Activated naive CD8-positive, alpha-beta T cell treated with anti-CD3 and anti-CD28 coated beads, Interleukin-2, amount 10 ng/mL, durations not matched to agents 7 days and 5 days (primary cell): ENCODE results near the gene CTSC. TPM values are rescaled to one million over a fixed set of nuclear protein-coding genes. Genes with fewer than 3 reads are reported as not detected.

ENCODE experiments used
- ATAC-seq: fragments of 150-1000 bp; cut with Tn5 transposase; one replicate; pipeline ENCODE4 v1.10.0; 2021; ENCODE audit warnings: low read depth, moderate library complexity
- POLR2A ChIA-PET: fragments of 350-600 bp; sonication (Branson Sonifier 250); formaldehyde crosslinking; loops from one replicate; lab custom pipeline; 2021; ENCODE audit warnings: antibody characterized with exemption; lab: Charles Lee
- DNase-seq: peaks from one replicate; pipeline ENCODE4 v3.0.0; 2021
- H3K27ac Mint-ChIP-seq: one replicate; pipeline ENCODE4 v1.8.0; 2022; ENCODE audit warnings: mild to moderate bottlenecking, mixed read lengths
- H3K27me3 Mint-ChIP-seq: one replicate; pipeline ENCODE4 v1.8.0; 2022; ENCODE audit warnings: mild to moderate bottlenecking, moderate library complexity, mixed read lengths
- H3K36me3 Mint-ChIP-seq: one replicate; pipeline ENCODE4 v1.8.0; 2021; ENCODE audit warnings: mild to moderate bottlenecking, mixed read lengths
- H3K4me1 Mint-ChIP-seq: one replicate; pipeline ENCODE4 v1.8.0; 2021; ENCODE audit warnings: mixed read lengths
- H3K4me3 Mint-ChIP-seq: one replicate; pipeline ENCODE4 v1.8.0; 2022; ENCODE audit warnings: mild to moderate bottlenecking, moderate library complexity, mixed read lengths
- H3K9me3 Mint-ChIP-seq: one replicate; pipeline ENCODE4 v1.8.0; 2021; ENCODE audit warnings: mixed read lengths
- total RNA-seq, 2 experiments: library from RNA; stranded (reverse); gene quantifications; one replicate each; pipeline ENCODE4 v1.2.3, GENCODE V29; 2021

CTSC gene
- total RNA-seq, 2 experiments from 2014 or later: 131 to 134 TPM

GRCh38 chr11:88306785-88307184 lies 30.8 kb downstream of the CTSC start:
- Mint-ChIP-seq H3K4me3 (no peak overlapping the region), H3K4me1 (peaks cover 10% of the 10 kb centered on the region), H3K36me3 (peaks cover 75% of the 10 kb centered on the region)

GRCh38 chr11:88305430-88305829 lies 32.1 kb downstream of the CTSC start:
- Mint-ChIP-seq H3K27me3 (no peaks in the 10 kb centered on the region), H3K27ac (no peak overlapping the region), H3K4me1 (peaks cover 18% of the 10 kb centered on the region), H3K9me3 (peaks cover 2% of the 10 kb centered on the region), H3K36me3 (peaks cover 76% of the 10 kb centered on the region), H3K4me3 (no peak overlapping the region)
- POLR2A ChIA-PET: interaction anchor here (1.0 kb wide), 1 partner anchor 24 kb away, joined by 3 read pairs; no protein-coding TSS in a partner anchor
- DNase-seq: no peak
- no peak for ATAC-seq

More at GRCh38 chr11:88306785-88307184, 30.8 kb downstream of the CTSC start:
- Mint-ChIP-seq H3K27ac (no peak overlapping the region), H3K27me3 (no peaks in the 10 kb centered on the region), H3K9me3 (peaks cover 2% of the 10 kb centered on the region)
- POLR2A ChIA-PET: no interaction called here
- ATAC-seq: no peak
- DNase-seq: no peak

GRCh38 chr11:88304352-88304751 lies 33.2 kb downstream of the CTSC start:
- Mint-ChIP-seq H3K9me3 (peaks cover 2% of the 10 kb centered on the region), H3K27me3 (no peaks in the 10 kb centered on the region), H3K4me3 (no peak overlapping the region), H3K36me3 (peaks cover 85% of the 10 kb centered on the region), H3K4me1 (peaks cover 18% of the 10 kb centered on the region), H3K27ac (no peak overlapping the region)
- POLR2A ChIA-PET: interaction anchor here (1.0 kb wide), 1 partner anchor 25 kb away, joined by 3 read pairs; no protein-coding TSS in a partner anchor
- no peak for DNase-seq
- ATAC-seq: no peak

GRCh38 chr11:88303037-88303436 lies 34.5 kb downstream of the CTSC start:
- peaks cover 2% of the 10 kb centered on the region for H3K9me3 Mint-ChIP-seq
- POLR2A ChIA-PET: no interaction called here
- no peak overlapping the region for H3K4me3 Mint-ChIP-seq
- no peaks in the 10 kb centered on the region for H3K27me3 Mint-ChIP-seq
- DNase-seq (no peak), ATAC-seq (no peak)
- peaks cover 81% of the 10 kb centered on the region for H3K36me3 Mint-ChIP-seq
- H3K27ac Mint-ChIP-seq: no peak overlapping the region
- H3K4me1 Mint-ChIP-seq: peaks cover 18% of the 10 kb centered on the region

- H3K4me3 Mint-ChIP-seq: no peak overlapping the region
- peaks cover 2% of the 10 kb centered on the region for H3K9me3 Mint-ChIP-seq
- no peaks in the 10 kb centered on the region for H3K27me3 Mint-ChIP-seq
- ATAC-seq: no peak
- H3K27ac Mint-ChIP-seq: peak overlapping the region; percentile 64
- POLR2A ChIA-PET: no interaction called here
- peaks cover 83% of the 10 kb centered on the region for H3K36me3 Mint-ChIP-seq
- peaks cover 18% of the 10 kb centered on the region for H3K4me1 Mint-ChIP-seq
- DNase-seq: no peak
These were observed 35.9 kb downstream of the CTSC start for GRCh38 chr11:88301488-88302140.

GRCh38 chr11:88300888-88301487 lies 36.5 kb downstream of the CTSC start:
- H3K4me1 Mint-ChIP-seq: peaks cover 18% of the 10 kb centered on the region
- no peaks in the 10 kb centered on the region for H3K27me3 Mint-ChIP-seq

GRCh38 chr11:88297863-88298262 lies 39.7 kb downstream of the CTSC start:
- no peaks in the 10 kb centered on the region for H3K27me3 Mint-ChIP-seq
- H3K27ac Mint-ChIP-seq: no peak overlapping the region

More at GRCh38 chr11:88300888-88301487, 36.5 kb downstream of the CTSC start:
- no peak overlapping the region for H3K27ac Mint-ChIP-seq
- DNase-seq (no peak), ATAC-seq (no peak)
- POLR2A ChIA-PET: no interaction called here
- H3K9me3 Mint-ChIP-seq: peaks cover 2% of the 10 kb centered on the region
- peaks cover 80% of the 10 kb centered on the region for H3K36me3 Mint-ChIP-seq
- H3K4me3 Mint-ChIP-seq: no peak overlapping the region

GRCh38 chr11:88297421-88297820 lies 40.1 kb downstream of the CTSC start:
- Mint-ChIP-seq H3K27me3 (no peaks in the 10 kb centered on the region), H3K27ac (no peak overlapping the region), H3K4me1 (peaks cover 11% of the 10 kb centered on the region), H3K36me3 (peaks cover 74% of the 10 kb centered on the region), H3K9me3 (no peaks in the 10 kb centered on the region), H3K4me3 (no peak overlapping the region)
- no peak for DNase-seq
- no peak for ATAC-seq
- POLR2A ChIA-PET: no interaction called here

More at GRCh38 chr11:88297863-88298262, 39.7 kb downstream of the CTSC start:
- Mint-ChIP-seq H3K4me1 (peaks cover 14% of the 10 kb centered on the region), H3K9me3 (no peaks in the 10 kb centered on the region), H3K36me3 (peaks cover 76% of the 10 kb centered on the region), H3K4me3 (no peak overlapping the region)
- no peak for DNase-seq
- no peak for ATAC-seq
- POLR2A ChIA-PET: no interaction called here

- Mint-ChIP-seq H3K27me3 (no peaks in the 10 kb centered on the region), H3K9me3 (no peaks in the 10 kb centered on the region), H3K27ac (no peak overlapping the region), H3K4me3 (no peak overlapping the region), H3K36me3 (peaks cover 73% of the 10 kb centered on the region), H3K4me1 (no peaks in the 10 kb centered on the region)
- ATAC-seq (no peak), DNase-seq (no peak)
- POLR2A ChIA-PET: interaction anchor here (0.5 kb wide), 1 partner anchor 358 kb away, joined by 4 read pairs; no protein-coding TSS in a partner anchor
These were observed 42.5 kb downstream of the CTSC start for GRCh38 chr11:88295028-88295427.

- Mint-ChIP-seq H3K4me3 (no peak overlapping the region), H3K4me1 (no peaks in the 10 kb centered on the region), H3K36me3 (peaks cover 69% of the 10 kb centered on the region), H3K9me3 (no peaks in the 10 kb centered on the region), H3K27me3 (no peaks in the 10 kb centered on the region), H3K27ac (no peak overlapping the region)
- POLR2A ChIA-PET: no interaction called here
- ATAC-seq (no peak), DNase-seq (no peak)
These were observed 43.6 kb downstream of the CTSC start for GRCh38 chr11:88293931-88294330.

GRCh38 chr11:88292171-88292843 lies 45.2 kb downstream of the CTSC start:
- no peak overlapping the region for H3K27ac Mint-ChIP-seq
- H3K4me3 Mint-ChIP-seq: no peak overlapping the region
- H3K4me1 Mint-ChIP-seq: no peaks in the 10 kb centered on the region
- DNase-seq (no peak), ATAC-seq (no peak)
- POLR2A ChIA-PET: no interaction called here
- H3K27me3 Mint-ChIP-seq: no peaks in the 10 kb centered on the region
- H3K36me3 Mint-ChIP-seq: peaks cover 74% of the 10 kb centered on the region
- no peaks in the 10 kb centered on the region for H3K9me3 Mint-ChIP-seq

GRCh38 chr11:88288560-88288959 lies 49.0 kb downstream of the CTSC start:
- Mint-ChIP-seq H3K27me3 (no peaks in the 10 kb centered on the region), H3K4me3 (no peak overlapping the region)

GRCh38 chr11:88284336-88285050 lies 53.0 kb downstream of the CTSC start:
- Mint-ChIP-seq H3K4me1 (no peaks in the 10 kb centered on the region), H3K27me3 (no peaks in the 10 kb centered on the region), H3K36me3 (peaks cover 51% of the 10 kb centered on the region), H3K4me3 (no peak overlapping the region), H3K9me3 (no peaks in the 10 kb centered on the region), H3K27ac (no peak overlapping the region)
- POLR2A ChIA-PET: interaction anchor here (0.7 kb wide), 1 partner anchor 71 kb away, joined by 4 read pairs; no protein-coding TSS in a partner anchor
- ATAC-seq (no peak), DNase-seq (no peak)

More at GRCh38 chr11:88288560-88288959, 49.0 kb downstream of the CTSC start:
- no peak for ATAC-seq
- Mint-ChIP-seq H3K4me1 (no peaks in the 10 kb centered on the region), H3K36me3 (peaks cover 62% of the 10 kb centered on the region), H3K27ac (no peak overlapping the region), H3K9me3 (no peaks in the 10 kb centered on the region)
- DNase-seq: no peak
- POLR2A ChIA-PET: no interaction called here
